ENCODE data around the gene CD109. TPM values are rescaled to one million over a fixed set of nuclear protein-coding genes. Genes with fewer than 3 reads are reported as not detected.

Gene CD109
- total and polyA plus RNA-seq, 2 of the 4 experiments (the other 2 are of a cell fraction) = 3.6 to 5.0 TPM

DNA sequence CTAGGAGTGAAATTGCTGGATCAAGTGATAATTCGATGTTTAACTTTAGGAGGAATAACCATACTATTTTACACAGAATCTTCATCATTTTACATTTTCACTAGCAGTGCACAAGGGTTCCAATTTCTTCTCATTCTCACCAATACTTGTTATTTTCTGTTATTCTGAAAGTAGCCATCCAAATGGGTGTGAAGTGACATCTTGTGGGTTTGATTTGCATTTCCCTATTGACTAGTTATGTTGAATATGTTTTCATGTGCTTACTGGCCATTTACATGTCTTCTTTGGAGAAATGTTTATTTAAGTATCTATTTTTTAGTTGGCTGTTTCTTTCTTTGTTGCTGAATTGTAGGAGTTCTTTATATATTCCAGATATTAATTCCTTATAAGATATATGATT, 164.3 kb downstream of the CD109 start:
- H3K9me1 ChIP-seq (ENCODE audit: insufficient read depth, low read length) = no peaks in the 10 kb centered on the region; the same call in 1 of the 2 replicates
- no peak overlapping the region for H2AFZ ChIP-seq (replicated peaks; ENCODE audit: low read length, poor library complexity)
- TF ChIP-seq MXI1 (IDR thresholded peaks at IDR 0.05; ENCODE audit: borderline replicate concordance, low read depth, low read length) = no peak
- TF ChIP-seq CHD1 (IDR thresholded peaks at IDR 0.05; ENCODE audit: low read depth, low read length) = no peak
- no peak for TF ChIP-seq CEBPB (IDR thresholded peaks at IDR 0.05; ENCODE audit: low read depth, low read length)
- no peak for TF ChIP-seq RAD21 (IDR thresholded peaks at IDR 0.05; ENCODE audit: low read length)
- no peak for TF ChIP-seq SMC3 (IDR thresholded peaks at IDR 0.05; ENCODE audit: low read depth, low read length)
- no peak for TF ChIP-seq RFX5 (IDR thresholded peaks at IDR 0.05; ENCODE audit: low read depth, low read length)
- no peak for TF ChIP-seq BHLHE40 (IDR thresholded peaks at IDR 0.05; ENCODE audit: low read depth, low read length)
- no peak for TF ChIP-seq RCOR1 (IDR thresholded peaks at IDR 0.05; ENCODE audit: insufficient replicate concordance, low read length)
- no peak for TF ChIP-seq FOS (IDR thresholded peaks at IDR 0.05; ENCODE audit: low read depth, low read length)
- TF ChIP-seq, protein P1, sequence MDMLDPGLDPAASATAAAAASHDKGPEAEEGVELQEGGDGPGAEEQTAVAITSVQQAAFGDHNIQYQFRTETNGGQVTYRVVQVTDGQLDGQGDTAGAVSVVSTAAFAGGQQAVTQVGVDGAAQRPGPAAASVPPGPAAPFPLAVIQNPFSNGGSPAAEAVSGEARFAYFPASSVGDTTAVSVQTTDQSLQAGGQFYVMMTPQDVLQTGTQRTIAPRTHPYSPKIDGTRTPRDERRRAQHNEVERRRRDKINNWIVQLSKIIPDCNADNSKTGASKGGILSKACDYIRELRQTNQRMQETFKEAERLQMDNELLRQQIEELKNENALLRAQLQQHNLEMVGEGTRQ (IDR thresholded peaks at IDR 0.05; ENCODE audit: low read depth, low read length) = no peak
- no peak for TF ChIP-seq MAFK (IDR thresholded peaks at IDR 0.05; ENCODE audit: low read depth, low read length)
- ChIA-PET POLR2A (ENCODE audit: unreplicated experiment) (interaction anchor here (0.6 kb wide), 1 partner anchor 83 kb away, joined by 3 read pairs; no protein-coding TSS in a partner anchor), CTCF (no interaction called here)
- H3K4me2 ChIP-seq (ENCODE audit: low read depth, low read length) = no peak overlapping the region
- no peak overlapping the region for H4K91ac ChIP-seq (ENCODE audit: insufficient read depth, low read depth, low read length)
- no peak overlapping the region for H3K9ac ChIP-seq (ENCODE audit: low read depth, low read length)
- no peak overlapping the region for H3K18ac ChIP-seq (ENCODE audit: low read depth, low read length)
- no peaks in the 10 kb centered on the region for H3K36me3 ChIP-seq (ENCODE audit: control insufficient read depth, insufficient read depth, low read length)
- no peak overlapping the region for H4K8ac ChIP-seq (ENCODE audit: low read depth in 2 of 2, low read length in 2 of 2)
- no peak overlapping the region for H3K27ac ChIP-seq (ENCODE audit: insufficient read depth, low read length)
- H3K9me3 ChIP-seq (ENCODE audit: control insufficient read depth, insufficient read depth, low read length) = no peaks in the 10 kb centered on the region
- peaks cover 4% of the 10 kb centered on the region for H3K4me1 ChIP-seq (ENCODE audit: control insufficient read depth, insufficient read depth, low read length)
- no peak overlapping the region for H2AK5ac ChIP-seq (ENCODE audit: low read depth, low read length)
- no peaks in the 10 kb centered on the region for H4K20me1 ChIP-seq (ENCODE audit: insufficient read depth, low read length)
- H3K4ac ChIP-seq (ENCODE audit: low read depth, low read length) = no peak overlapping the region
- no peak overlapping the region for H2BK20ac ChIP-seq (ENCODE audit: low read depth, low read length)
- no peak overlapping the region for H2AK9ac ChIP-seq (replicated peaks; ENCODE audit: low read depth, low read length, poor library complexity)
- H2BK15ac ChIP-seq (ENCODE audit: low read depth, low read length) = no peak overlapping the region
- no peak overlapping the region for H4K5ac ChIP-seq (ENCODE audit: low read depth, low read length)
- H3K56ac ChIP-seq (ENCODE audit: extremely low read depth, insufficient read depth, low read length) = no peak overlapping the region
- H2BK120ac ChIP-seq (ENCODE audit: low read depth, low read length) = no peak overlapping the region
- no TSS peak for BruUV-seq (replicated peaks)
- no peak overlapping the region for H3K4me3 ChIP-seq (ENCODE audit: insufficient read depth, low read depth, low read length)
- H2BK5ac ChIP-seq (ENCODE audit: low read depth, low read length, poor library complexity, severe bottlenecking) = no peak overlapping the region
- no peak for DNase-seq
- no peaks in the 10 kb centered on the region for H3K79me1 ChIP-seq (ENCODE audit: low read depth in 1 of 2, low read length in 2 of 2)
- no peak for ATAC-seq (ENCODE audit: low read depth)
- H3K23ac ChIP-seq (ENCODE audit: low read depth, low read length) = no peak overlapping the region
- dilution Hi-C loops (cut with HindIII; ENCODE audit: low sequenced_read_pairs, unreplicated experiment) (no loop called here), intact Hi-C loops (cut with micrococcal nuclease) (no loop called here), in situ Hi-C loops (cut with MboI; ENCODE audit: low sequenced_read_pairs) (no loop called here)
- H3K27me3 ChIP-seq (ENCODE audit: control insufficient read depth, insufficient read depth, low read length) = no peaks in the 10 kb centered on the region
- no peak overlapping the region for H3K14ac ChIP-seq (replicated peaks; ENCODE audit: low read depth, low read length)
- WGBS, 2 experiments (ENCODE audit: extremely low coverage in 2 of 2, insufficient read length in 1 of 2) = no CpG with 5 or more reads among the region's 1 CpG

All from IMR-90 (cell line).